GM23338 (cell line): ENCODE results near the gene PRKAG1. TPM values are rescaled to one million over a fixed set of nuclear protein-coding genes. Genes with fewer than 3 reads are reported as not detected.

Experiments used
- CREB1 ChIP-seq: fragments of 250-450 bp; sonication (Bioruptor Pico); IDR thresholded peaks from 2 replicates; pipeline ENCODE4 v1.5.0; 2020; ENCODE audit warnings: low read depth, mild to moderate bottlenecking, moderate library complexity
- EZH2 ChIP-seq: fragments of 200-600 bp; sonication (generic); IDR thresholded peaks from one replicate; pipeline ENCODE4 v1.8.0; 2017; ENCODE audit warnings: antibody characterized with exemption, mild to moderate bottlenecking, low read depth; ENCODE audit not compliant: unreplicated experiment
- polyA plus RNA-seq: library from polyadenylated mRNA; unstranded; fragments of >200 nt; fragmentation: Nextera tagmentation; extraction: Ambion mirVana; gene quantifications from 2 replicates; pipeline ENCODE4 v1.2.1, GENCODE V29; 2016
- total RNA-seq: library from RNA; depleted of rRNA; stranded (reverse); fragments of >200 nt; shearing (Covaris generic); gene quantifications from 2 replicates; pipeline ENCODE4 v1.2.3, GENCODE V29; 2014
- TF ChIP-seq, protein P1 (sequence below): IDR thresholded peaks from one replicate; pipeline ENCODE4 v1.6.1; 2018; ENCODE audit warnings: antibody characterized with exemption; ENCODE audit not compliant: unreplicated experiment
- TF ChIP-seq, protein P2 (sequence below): fragments of 250-450 bp; sonication (Bioruptor Pico); IDR thresholded peaks from 2 replicates; pipeline ENCODE4 v1.5.0; 2020; ENCODE audit warnings: mild to moderate bottlenecking, moderate library complexity

Gene PRKAG1
- total and polyA plus RNA-seq, 2 experiments from 2014 or later: 19.9 to 35.4 TPM

DNA sequence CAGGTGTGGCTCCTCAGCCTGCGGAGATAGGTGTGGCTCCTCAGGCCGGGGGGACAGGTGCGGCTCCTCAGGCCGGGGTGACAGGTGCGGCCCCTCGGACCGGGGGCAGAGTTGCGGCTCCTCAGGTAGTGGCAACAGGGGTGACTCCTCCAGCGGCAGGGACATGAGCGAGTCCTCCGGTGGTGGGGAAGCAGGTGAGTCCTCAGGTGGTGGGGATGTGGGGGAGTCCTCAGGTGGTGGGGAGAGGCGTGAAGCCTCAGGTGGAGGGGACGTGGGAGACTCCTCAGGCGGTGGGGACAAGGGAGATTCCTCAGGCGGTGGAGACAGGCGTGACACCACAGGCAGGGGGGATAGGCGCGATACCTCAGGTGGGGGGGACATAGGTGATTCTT is 32.8 kb upstream of the PRKAG1 start (continued):
- TF ChIP-seq, protein P1, sequence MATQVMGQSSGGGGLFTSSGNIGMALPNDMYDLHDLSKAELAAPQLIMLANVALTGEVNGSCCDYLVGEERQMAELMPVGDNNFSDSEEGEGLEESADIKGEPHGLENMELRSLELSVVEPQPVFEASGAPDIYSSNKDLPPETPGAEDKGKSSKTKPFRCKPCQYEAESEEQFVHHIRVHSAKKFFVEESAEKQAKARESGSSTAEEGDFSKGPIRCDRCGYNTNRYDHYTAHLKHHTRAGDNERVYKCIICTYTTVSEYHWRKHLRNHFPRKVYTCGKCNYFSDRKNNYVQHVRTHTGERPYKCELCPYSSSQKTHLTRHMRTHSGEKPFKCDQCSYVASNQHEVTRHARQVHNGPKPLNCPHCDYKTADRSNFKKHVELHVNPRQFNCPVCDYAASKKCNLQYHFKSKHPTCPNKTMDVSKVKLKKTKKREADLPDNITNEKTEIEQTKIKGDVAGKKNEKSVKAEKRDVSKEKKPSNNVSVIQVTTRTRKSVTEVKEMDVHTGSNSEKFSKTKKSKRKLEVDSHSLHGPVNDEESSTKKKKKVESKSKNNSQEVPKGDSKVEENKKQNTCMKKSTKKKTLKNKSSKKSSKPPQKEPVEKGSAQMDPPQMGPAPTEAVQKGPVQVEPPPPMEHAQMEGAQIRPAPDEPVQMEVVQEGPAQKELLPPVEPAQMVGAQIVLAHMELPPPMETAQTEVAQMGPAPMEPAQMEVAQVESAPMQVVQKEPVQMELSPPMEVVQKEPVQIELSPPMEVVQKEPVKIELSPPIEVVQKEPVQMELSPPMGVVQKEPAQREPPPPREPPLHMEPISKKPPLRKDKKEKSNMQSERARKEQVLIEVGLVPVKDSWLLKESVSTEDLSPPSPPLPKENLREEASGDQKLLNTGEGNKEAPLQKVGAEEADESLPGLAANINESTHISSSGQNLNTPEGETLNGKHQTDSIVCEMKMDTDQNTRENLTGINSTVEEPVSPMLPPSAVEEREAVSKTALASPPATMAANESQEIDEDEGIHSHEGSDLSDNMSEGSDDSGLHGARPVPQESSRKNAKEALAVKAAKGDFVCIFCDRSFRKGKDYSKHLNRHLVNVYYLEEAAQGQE: no peak
- TF ChIP-seq, protein P2, sequence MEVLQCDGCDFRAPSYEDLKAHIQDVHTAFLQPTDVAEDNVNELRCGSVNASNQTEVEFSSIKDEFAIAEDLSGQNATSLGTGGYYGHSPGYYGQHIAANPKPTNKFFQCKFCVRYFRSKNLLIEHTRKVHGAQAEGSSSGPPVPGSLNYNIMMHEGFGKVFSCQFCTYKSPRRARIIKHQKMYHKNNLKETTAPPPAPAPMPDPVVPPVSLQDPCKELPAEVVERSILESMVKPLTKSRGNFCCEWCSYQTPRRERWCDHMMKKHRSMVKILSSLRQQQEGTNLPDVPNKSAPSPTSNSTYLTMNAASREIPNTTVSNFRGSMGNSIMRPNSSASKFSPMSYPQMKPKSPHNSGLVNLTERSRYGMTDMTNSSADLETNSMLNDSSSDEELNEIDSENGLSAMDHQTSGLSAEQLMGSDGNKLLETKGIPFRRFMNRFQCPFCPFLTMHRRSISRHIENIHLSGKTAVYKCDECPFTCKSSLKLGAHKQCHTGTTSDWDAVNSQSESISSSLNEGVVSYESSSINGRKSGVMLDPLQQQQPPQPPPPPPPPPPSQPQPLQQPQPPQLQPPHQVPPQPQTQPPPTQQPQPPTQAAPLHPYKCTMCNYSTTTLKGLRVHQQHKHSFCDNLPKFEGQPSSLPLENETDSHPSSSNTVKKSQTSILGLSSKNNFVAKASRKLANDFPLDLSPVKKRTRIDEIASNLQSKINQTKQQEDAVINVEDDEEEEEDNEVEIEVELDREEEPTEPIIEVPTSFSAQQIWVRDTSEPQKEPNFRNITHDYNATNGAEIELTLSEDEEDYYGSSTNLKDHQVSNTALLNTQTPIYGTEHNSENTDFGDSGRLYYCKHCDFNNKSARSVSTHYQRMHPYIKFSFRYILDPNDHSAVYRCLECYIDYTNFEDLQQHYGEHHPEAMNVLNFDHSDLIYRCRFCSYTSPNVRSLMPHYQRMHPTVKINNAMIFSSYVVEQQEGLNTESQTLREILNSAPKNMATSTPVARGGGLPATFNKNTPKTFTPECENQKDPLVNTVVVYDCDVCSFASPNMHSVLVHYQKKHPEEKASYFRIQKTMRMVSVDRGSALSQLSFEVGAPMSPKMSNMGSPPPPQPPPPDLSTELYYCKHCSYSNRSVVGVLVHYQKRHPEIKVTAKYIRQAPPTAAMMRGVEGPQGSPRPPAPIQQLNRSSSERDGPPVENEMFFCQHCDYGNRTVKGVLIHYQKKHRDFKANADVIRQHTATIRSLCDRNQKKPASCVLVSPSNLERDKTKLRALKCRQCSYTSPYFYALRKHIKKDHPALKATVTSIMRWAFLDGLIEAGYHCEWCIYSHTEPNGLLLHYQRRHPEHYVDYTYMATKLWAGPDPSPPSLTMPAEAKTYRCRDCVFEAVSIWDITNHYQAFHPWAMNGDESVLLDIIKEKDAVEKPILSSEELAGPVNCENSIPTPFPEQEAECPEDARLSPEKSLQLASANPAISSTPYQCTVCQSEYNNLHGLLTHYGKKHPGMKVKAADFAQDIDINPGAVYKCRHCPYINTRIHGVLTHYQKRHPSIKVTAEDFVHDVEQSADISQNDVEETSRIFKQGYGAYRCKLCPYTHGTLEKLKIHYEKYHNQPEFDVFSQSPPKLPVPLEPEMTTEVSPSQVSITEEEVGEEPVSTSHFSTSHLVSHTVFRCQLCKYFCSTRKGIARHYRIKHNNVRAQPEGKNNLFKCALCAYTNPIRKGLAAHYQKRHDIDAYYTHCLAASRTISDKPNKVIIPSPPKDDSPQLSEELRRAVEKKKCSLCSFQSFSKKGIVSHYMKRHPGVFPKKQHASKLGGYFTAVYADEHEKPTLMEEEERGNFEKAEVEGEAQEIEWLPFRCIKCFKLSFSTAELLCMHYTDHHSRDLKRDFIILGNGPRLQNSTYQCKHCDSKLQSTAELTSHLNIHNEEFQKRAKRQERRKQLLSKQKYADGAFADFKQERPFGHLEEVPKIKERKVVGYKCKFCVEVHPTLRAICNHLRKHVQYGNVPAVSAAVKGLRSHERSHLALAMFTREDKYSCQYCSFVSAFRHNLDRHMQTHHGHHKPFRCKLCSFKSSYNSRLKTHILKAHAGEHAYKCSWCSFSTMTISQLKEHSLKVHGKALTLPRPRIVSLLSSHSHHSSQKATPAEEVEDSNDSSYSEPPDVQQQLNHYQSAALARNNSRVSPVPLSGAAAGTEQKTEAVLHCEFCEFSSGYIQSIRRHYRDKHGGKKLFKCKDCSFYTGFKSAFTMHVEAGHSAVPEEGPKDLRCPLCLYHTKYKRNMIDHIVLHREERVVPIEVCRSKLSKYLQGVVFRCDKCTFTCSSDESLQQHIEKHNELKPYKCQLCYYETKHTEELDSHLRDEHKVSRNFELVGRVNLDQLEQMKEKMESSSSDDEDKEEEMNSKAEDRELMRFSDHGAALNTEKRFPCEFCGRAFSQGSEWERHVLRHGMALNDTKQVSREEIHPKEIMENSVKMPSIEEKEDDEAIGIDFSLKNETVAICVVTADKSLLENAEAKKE (CRISPR knock-in tag): no peak
- TF ChIP-seq EZH2: no peak
- no peak for TF ChIP-seq CREB1 (CRISPR knock-in tag)
